GM19397 (cell line): Measurements from ENCODE around the gene HNRNPCL4.
"Not testable (repeated sequence)": the region's sequence is repeated elsewhere in the genome, so short reads cannot be mapped to it uniquely, and the experiment has no call there.

Experiments
- ATAC-seq: cut with Tn5 transposase; IDR thresholded peaks from one replicate; pipeline ENCODE4 v1.9.1; 2021; ENCODE audit warnings: mild to moderate bottlenecking, moderate library complexity; ENCODE audit not compliant: unreplicated experiment

Gene HNRNPCL4

DNA sequence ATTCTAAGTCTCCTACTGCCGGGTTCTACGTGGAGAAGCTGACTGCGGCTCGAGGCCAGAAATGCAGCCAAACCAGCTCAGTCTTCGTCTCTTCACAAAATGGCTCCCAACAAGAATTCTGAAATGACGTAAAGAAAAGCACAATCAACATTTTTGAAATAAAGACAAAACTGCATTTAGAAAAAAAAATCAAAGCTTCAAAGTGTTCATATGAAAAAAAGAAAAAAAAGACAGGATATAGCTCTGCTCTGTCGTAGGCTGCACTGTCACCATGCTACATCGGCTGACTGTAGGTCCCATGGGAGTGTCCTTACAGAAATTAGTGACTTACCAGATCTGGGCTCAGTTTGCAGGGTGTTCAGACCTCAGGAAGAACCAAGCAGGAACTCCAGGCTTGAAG is at the start of gene HNRNPCL4:
TSS of gene HNRNPCL4 (minus strand) at position 101 of the 400 bp plus-strand sequence. CDS start 164 bp downstream, outside the sequence.
- not testable (repeated sequence) for ATAC-seq

DNA sequence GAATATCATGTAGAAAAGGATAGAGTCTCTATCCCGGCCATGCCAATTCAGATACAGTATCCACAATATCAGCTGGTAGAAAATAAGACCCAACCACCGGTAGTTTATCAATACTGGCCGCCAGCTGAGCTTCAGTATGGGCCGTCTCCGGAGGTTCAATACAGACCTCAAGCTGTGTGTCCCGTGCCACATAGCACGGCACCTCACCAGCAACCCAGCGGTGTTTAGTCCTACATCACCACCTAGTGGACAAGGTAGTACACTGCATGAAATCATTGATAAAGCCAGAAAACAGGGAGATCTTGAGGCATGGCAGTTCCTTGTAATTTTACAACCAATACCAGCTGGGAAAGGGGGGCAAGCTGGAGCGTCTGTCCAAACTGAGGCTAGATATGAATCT is 43.3 kb upstream of the HNRNPCL4 start:
- not testable (repeated sequence) for ATAC-seq

DNA sequence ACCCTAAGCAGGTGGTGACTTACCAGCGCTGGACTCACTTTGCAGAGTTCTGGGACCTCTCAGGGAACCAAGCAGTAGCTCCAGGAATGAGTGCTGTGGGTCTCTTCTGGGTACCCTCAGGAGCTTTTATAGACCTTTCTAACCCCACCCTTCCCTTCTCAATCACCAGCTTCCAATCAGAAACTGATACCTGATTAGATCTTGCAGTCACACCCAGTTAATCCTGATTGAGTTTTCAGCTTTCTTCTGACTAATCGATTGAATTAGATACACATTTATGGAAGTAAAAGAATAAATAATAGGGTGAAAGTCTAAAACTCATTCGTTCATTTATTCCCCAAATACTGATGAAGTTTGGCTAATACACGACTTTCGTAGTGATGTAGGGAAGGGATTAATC is 35.9 kb upstream of the HNRNPCL4 start, which contains the start of gene PRAMEF13:
TSS of gene PRAMEF13 (minus strand) at position 101 of the 400 bp plus-strand sequence. CDS start 1,820 bp downstream, outside the sequence.
- ATAC-seq, result not testable (repeated sequence)

DNA sequence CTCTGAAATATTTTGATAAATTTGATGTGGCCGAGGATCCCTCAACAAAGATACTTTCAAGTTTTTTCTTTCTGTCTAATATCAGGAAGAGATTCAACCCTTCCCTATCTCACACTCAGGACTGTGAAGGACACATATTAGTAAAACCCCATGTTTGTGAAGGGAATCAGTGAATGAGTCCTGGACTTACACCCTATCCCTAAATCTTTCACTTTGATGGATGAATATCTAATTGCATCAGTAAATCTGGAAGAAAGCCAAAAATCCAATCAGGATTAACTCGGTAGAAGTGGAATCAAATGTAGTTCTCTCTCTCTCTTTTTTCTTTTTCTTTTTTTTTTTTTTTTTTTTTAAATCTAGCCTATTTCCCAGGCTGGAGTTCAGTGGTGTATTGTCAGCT is 6.1 kb upstream of the HNRNPCL4 start, which contains the start of gene PRAMEF9:
TSS of gene PRAMEF9 (plus strand) at position 301 of the 400 bp plus-strand sequence. CDS start 3,433 bp downstream, outside the sequence.
- ATAC-seq, result not testable (repeated sequence)

DNA sequence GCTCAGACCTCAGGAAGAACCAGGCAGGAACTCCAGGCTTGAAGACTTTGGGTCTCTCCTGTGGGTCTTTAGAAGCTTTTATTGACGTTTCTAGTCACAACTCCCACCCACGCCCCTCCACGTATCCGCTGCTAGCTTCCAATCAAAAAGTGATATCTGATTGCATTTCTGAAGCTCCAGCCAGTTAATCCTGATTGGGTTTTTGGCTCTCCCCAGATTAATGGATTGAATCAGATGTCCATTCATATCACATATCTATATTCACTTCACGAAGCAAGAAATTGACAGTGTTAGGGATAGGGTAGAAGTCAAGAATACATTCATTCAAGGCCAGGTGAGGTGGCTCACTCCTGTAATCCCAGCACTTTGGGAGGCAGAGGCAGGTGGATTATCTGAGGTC is 9.5 kb downstream of the HNRNPCL4 start, which contains the start of gene PRAMEF26:
TSS of gene PRAMEF26 (minus strand) at position 101 of the 400 bp plus-strand sequence. CDS start 2,914 bp downstream, outside the sequence.
- not testable (repeated sequence) for ATAC-seq

DNA sequence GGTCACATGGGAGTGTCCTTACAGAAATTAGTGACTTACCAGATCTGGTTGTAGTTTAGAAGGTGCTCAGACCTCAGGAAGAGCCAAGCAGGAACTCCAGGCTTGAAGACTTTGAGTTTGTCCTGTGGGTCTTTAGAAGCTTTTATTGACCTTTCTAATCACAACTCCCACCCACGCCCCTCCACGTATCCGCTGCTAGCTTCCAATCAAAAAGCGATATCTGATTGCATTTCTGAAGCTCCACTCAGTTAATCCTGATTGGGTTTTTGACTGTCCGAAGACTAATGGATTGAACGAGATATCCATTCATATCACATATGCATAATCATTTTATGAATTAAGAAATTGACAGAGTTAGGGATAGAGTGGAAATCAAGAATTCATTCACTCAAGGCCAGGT is 48.7 kb downstream of the HNRNPCL4 start, which contains the start of gene HNRNPCL2:
TSS of gene HNRNPCL2 (minus strand) at position 101 of the 400 bp plus-strand sequence. CDS start 454 bp downstream, outside the sequence.
- ATAC-seq, result not testable (repeated sequence)
